ENCODE results near the gene RSRC2.
"Not testable (repeated sequence)": the region's sequence is repeated elsewhere in the genome, so short reads cannot be mapped to it uniquely, and the experiment has no call there.

The RSRC2 gene

GRCh38 chr12:122520676-122521075 is 6.1 kb downstream of the RSRC2 start:
- H3K4me3 ChIP-seq (ENCODE audit: low read length) = no peak overlapping the region
- peaks cover 2% of the 10 kb centered on the region; the same call in 1 of the 2 replicates for H3K4me1 ChIP-seq (ENCODE audit: control insufficient read depth, insufficient read depth, low read length)
- H3K27ac ChIP-seq (ENCODE audit: low read length) = no peak overlapping the region
- no peaks in the 10 kb centered on the region for H3K27me3 ChIP-seq (ENCODE audit: control insufficient read depth, insufficient read depth, low read length)
- peaks cover 35% of the 10 kb centered on the region for H3K36me3 ChIP-seq (ENCODE audit: control insufficient read depth, insufficient read depth, low read length)
- DNase-seq (ENCODE audit: low read depth, low spot score) = no peak
- no CpG with 5 or more reads among the region's 4 CpGs for WGBS (ENCODE audit: insufficient coverage, insufficient read length)
- no peaks in the 10 kb centered on the region for H3K9me3 ChIP-seq (ENCODE audit: control insufficient read depth, insufficient read depth, low read length)

GRCh38 chr12:122519418-122519817 is 7.3 kb downstream of the RSRC2 start:
- peaks cover 2% of the 10 kb centered on the region; the same call in 1 of the 2 replicates for H3K4me1 ChIP-seq (ENCODE audit: control insufficient read depth, insufficient read depth, low read length)
- H3K9me3 ChIP-seq (ENCODE audit: control insufficient read depth, insufficient read depth, low read length) = no peaks in the 10 kb centered on the region
- no peak for DNase-seq (ENCODE audit: low read depth, low spot score)
- no peak overlapping the region for H3K27ac ChIP-seq (ENCODE audit: low read length)
- no CpG with 5 or more reads among the region's 1 CpG for WGBS (ENCODE audit: insufficient coverage, insufficient read length)
- H3K36me3 ChIP-seq (ENCODE audit: control insufficient read depth, insufficient read depth, low read length) = peaks cover 39% of the 10 kb centered on the region
- H3K4me3 ChIP-seq (ENCODE audit: low read length) = no peak overlapping the region
- H3K27me3 ChIP-seq (ENCODE audit: control insufficient read depth, insufficient read depth, low read length) = no peaks in the 10 kb centered on the region

DNA sequence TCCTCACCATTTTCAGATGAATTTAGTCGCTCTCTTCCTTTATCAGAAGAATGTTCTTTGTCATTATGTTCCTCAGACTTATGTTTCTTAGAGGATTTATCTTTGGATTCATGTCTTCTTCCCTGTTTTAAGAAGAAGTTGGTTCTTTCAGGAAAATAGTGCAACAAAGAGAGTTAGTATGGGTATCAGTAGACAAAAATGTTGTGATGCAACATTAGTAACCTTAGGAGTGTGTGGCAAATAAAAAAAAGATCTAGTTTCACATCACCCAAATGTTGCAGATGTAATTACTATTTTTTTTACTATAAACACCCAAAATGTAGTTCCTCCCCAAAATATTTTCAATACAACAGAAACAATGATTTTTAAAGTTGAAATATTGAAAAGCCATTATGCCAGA is 7.8 kb downstream of the RSRC2 start:
- WGBS (ENCODE audit: insufficient coverage, insufficient read length) = no CpG with 5 or more reads among the region's 1 CpG
- Histone ChIP-seq H3K4me3 (ENCODE audit: low read length) (no peak overlapping the region), H3K27me3 (ENCODE audit: control insufficient read depth, insufficient read depth, low read length) (no peaks in the 10 kb centered on the region), H3K9me3 (ENCODE audit: control insufficient read depth, insufficient read depth, low read length) (no peaks in the 10 kb centered on the region), H3K27ac (ENCODE audit: low read length) (no peak overlapping the region), H3K4me1 (ENCODE audit: control insufficient read depth, insufficient read depth, low read length) (peaks cover 2% of the 10 kb centered on the region; the same call in 1 of the 2 replicates), H3K36me3 (ENCODE audit: control insufficient read depth, insufficient read depth, low read length) (peaks cover 39% of the 10 kb centered on the region)
- DNase-seq (ENCODE audit: low read depth, low spot score) = no peak

- no peak overlapping the region for H3K4me3 ChIP-seq (ENCODE audit: low read length)
- H3K27ac ChIP-seq (ENCODE audit: low read length) = no peak overlapping the region
Measured at GRCh38 chr12:122517877-122518276, 8.9 kb downstream of the RSRC2 start.

DNA sequence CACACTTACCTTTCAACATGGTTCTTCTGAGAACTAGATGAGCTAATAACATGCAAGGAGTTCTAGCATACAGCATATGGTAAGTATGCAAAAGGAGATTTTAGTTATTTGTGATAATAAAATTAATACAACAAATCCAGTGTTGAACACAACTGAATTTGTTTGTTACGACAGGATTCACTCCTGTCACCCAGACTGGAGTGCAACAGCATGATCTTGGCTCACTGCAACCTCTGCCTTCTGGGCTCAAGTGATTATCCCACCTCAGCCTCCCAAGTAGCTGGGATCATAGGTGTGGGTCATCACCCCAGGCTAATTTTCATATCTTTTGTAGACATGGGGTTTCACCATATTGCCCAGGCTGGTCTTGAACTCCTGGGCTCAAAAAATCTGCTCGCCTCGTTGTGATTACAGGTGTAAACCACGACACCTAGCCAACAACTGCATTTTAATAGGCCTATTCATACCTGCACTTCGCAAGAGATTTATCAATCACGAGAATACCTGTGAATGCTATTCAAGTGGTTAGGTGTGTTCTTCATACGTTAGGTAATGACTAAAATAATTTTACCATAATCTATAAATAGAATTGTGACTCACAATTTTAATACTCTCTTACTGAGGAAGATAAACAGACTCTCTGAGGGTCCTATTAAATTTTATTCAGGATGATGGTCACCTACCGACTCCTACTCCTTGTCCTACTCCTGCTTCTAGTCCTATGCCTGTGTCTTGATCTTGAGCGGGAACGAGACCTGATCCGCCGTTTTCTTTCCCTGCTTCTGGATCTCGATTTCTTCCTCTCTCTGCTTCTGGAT is 10.0 kb downstream of the RSRC2 start:
- H3K36me3 ChIP-seq (ENCODE audit: control insufficient read depth, insufficient read depth, low read length) = peaks cover 50% of the 10 kb centered on the region
- no peak overlapping the region for H3K27ac ChIP-seq (ENCODE audit: low read length)
- no peaks in the 10 kb centered on the region for H3K4me1 ChIP-seq (ENCODE audit: control insufficient read depth, insufficient read depth, low read length)
- H3K9me3 ChIP-seq (ENCODE audit: control insufficient read depth, insufficient read depth, low read length) = no peaks in the 10 kb centered on the region
- no peak for DNase-seq (ENCODE audit: low read depth, low spot score)
- no peaks in the 10 kb centered on the region for H3K27me3 ChIP-seq (ENCODE audit: control insufficient read depth, insufficient read depth, low read length)
- H3K4me3 ChIP-seq (ENCODE audit: low read length) = no peak overlapping the region
- WGBS (ENCODE audit: insufficient coverage, insufficient read length) = no CpG with 5 or more reads among the region's 13 CpGs

More at GRCh38 chr12:122517877-122518276, 8.9 kb downstream of the RSRC2 start:
- H3K4me1 ChIP-seq (ENCODE audit: control insufficient read depth, insufficient read depth, low read length) = no peaks in the 10 kb centered on the region
- H3K36me3 ChIP-seq (ENCODE audit: control insufficient read depth, insufficient read depth, low read length) = peaks cover 44% of the 10 kb centered on the region
- H3K27me3 ChIP-seq (ENCODE audit: control insufficient read depth, insufficient read depth, low read length) = no peaks in the 10 kb centered on the region
- DNase-seq (ENCODE audit: low read depth, low spot score) = no peak
- WGBS (ENCODE audit: insufficient coverage, insufficient read length) = no CpG with 5 or more reads among the region's 5 CpGs
- H3K9me3 ChIP-seq (ENCODE audit: control insufficient read depth, insufficient read depth, low read length) = no peaks in the 10 kb centered on the region

GRCh38 chr12:122515275-122515674 is 11.5 kb downstream of the RSRC2 start:
- no peak for DNase-seq (ENCODE audit: low read depth, low spot score)
- Histone ChIP-seq H3K27me3 (ENCODE audit: control insufficient read depth, insufficient read depth, low read length) (no peaks in the 10 kb centered on the region), H3K36me3 (ENCODE audit: control insufficient read depth, insufficient read depth, low read length) (peaks cover 47% of the 10 kb centered on the region), H3K27ac (ENCODE audit: low read length) (no peak overlapping the region), H3K9me3 (ENCODE audit: control insufficient read depth, insufficient read depth, low read length) (no peaks in the 10 kb centered on the region), H3K4me1 (ENCODE audit: control insufficient read depth, insufficient read depth, low read length) (no peaks in the 10 kb centered on the region), H3K4me3 (ENCODE audit: low read length) (no peak overlapping the region)
- no CpG with 5 or more reads among the region's 2 CpGs for WGBS (ENCODE audit: insufficient coverage, insufficient read length)

- Histone ChIP-seq H3K4me3 (ENCODE audit: low read length) (no peak overlapping the region), H3K27ac (ENCODE audit: low read length) (no peak overlapping the region), H3K4me1 (ENCODE audit: control insufficient read depth, insufficient read depth, low read length) (no peaks in the 10 kb centered on the region), H3K9me3 (ENCODE audit: control insufficient read depth, insufficient read depth, low read length) (no peaks in the 10 kb centered on the region), H3K27me3 (ENCODE audit: control insufficient read depth, insufficient read depth, low read length) (no peaks in the 10 kb centered on the region), H3K36me3 (ENCODE audit: control insufficient read depth, insufficient read depth, low read length) (peaks cover 44% of the 10 kb centered on the region)
- no peak for DNase-seq (ENCODE audit: low read depth, low spot score)
- no CpG with 5 or more reads among the region's 4 CpGs for WGBS (ENCODE audit: insufficient coverage, insufficient read length)
Measured at GRCh38 chr12:122513660-122514059, 13.1 kb downstream of the RSRC2 start.

GRCh38 chr12:122513028-122513427 is 13.7 kb downstream of the RSRC2 start:
- not testable (repeated sequence) for H3K4me1 ChIP-seq (ENCODE audit: control insufficient read depth, insufficient read depth, low read length); H3K27me3 ChIP-seq (ENCODE audit: control insufficient read depth, insufficient read depth, low read length); H3K9me3 ChIP-seq (ENCODE audit: control insufficient read depth, insufficient read depth, low read length); H3K27ac ChIP-seq (ENCODE audit: low read length); H3K4me3 ChIP-seq (ENCODE audit: low read length); DNase-seq (ENCODE audit: low read depth, low spot score)
- no CpG with 5 or more reads among the region's 3 CpGs for WGBS (ENCODE audit: insufficient coverage, insufficient read length)
- H3K36me3 ChIP-seq (ENCODE audit: control insufficient read depth, insufficient read depth, low read length) = peaks cover 43% of the 10 kb centered on the region

DNA sequence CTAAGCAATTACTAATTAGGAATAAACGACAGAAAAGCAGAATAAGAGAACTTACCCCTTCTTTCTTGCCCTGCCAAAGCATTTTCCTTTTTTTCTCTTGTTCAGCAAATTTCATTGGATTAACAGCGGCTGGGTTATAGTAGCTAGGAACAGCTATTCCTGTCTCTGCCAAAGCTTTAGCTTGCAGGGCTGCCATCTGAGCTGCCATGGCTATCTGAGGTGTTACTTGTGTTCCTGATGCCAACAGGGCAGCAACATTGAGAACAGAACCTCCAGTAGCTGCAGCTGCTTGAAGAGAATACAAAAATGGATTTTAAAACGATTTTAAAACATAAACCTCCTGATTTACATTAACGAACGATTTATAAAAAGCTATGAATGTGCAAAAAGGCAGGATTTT is 18.6 kb downstream of the RSRC2 start:
- H3K36me3 ChIP-seq (ENCODE audit: control insufficient read depth, insufficient read depth, low read length) = peaks cover 39% of the 10 kb centered on the region

GRCh38 chr12:122506393-122506938 is 20.3 kb downstream of the RSRC2 start:
- Histone ChIP-seq H3K36me3 (ENCODE audit: control insufficient read depth, insufficient read depth, low read length) (peaks cover 29% of the 10 kb centered on the region), H3K27ac (ENCODE audit: low read length) (no peak overlapping the region), H3K27me3 (ENCODE audit: control insufficient read depth, insufficient read depth, low read length) (no peaks in the 10 kb centered on the region), H3K4me1 (ENCODE audit: control insufficient read depth, insufficient read depth, low read length) (no peaks in the 10 kb centered on the region), H3K9me3 (ENCODE audit: control insufficient read depth, insufficient read depth, low read length) (no peaks in the 10 kb centered on the region), H3K4me3 (ENCODE audit: low read length) (no peak overlapping the region)
- DNase-seq (ENCODE audit: low read depth, low spot score) = no peak
- no CpG with 5 or more reads among the region's 5 CpGs for WGBS (ENCODE audit: insufficient coverage, insufficient read length)

More for the DNA sequence above, 18.6 kb downstream of the RSRC2 start:
- DNase-seq (ENCODE audit: low read depth, low spot score) = no peak
- Histone ChIP-seq H3K4me3 (ENCODE audit: low read length) (no peak overlapping the region), H3K27me3 (ENCODE audit: control insufficient read depth, insufficient read depth, low read length) (no peaks in the 10 kb centered on the region), H3K4me1 (ENCODE audit: control insufficient read depth, insufficient read depth, low read length) (no peaks in the 10 kb centered on the region), H3K9me3 (ENCODE audit: control insufficient read depth, insufficient read depth, low read length) (no peaks in the 10 kb centered on the region), H3K27ac (ENCODE audit: low read length) (no peak overlapping the region)
- WGBS (ENCODE audit: insufficient coverage, insufficient read length) = no CpG with 5 or more reads among the region's 5 CpGs
